Natural killer cell (primary cell): ENCODE measurements around the gene UBE2D2. TPM values are rescaled to one million over a fixed set of nuclear protein-coding genes. Genes with fewer than 3 reads are reported as not detected.

Source experiments
- ATAC-seq, 3 donors: fragments of 150-1000 bp in 2 of 3; fragments of 200-7000 bp in 1 of 3; cut with Tn5 transposase; 1 replicate in 1 of 3; 2 replicates in 2 of 3; pipeline ENCODE4 v1.10.0; 2021; ENCODE audit warnings: mild to moderate bottlenecking in 2 of 3, moderate library complexity in 2 of 3
- DNase-seq, 2 donors: peaks; one replicate each; pipeline versions ENCODE4 v3.0.0 to v3.0.0-alpha.2; 2013 to 2021; ENCODE audit warnings: mixed read lengths in 1 of 2
- H3K27ac ChIP-seq: one replicate; pipeline ENCODE4 v1.5.1; 2013; ENCODE audit warnings: mild to moderate bottlenecking, low read length
- H3K27me3 ChIP-seq: one replicate; pipeline ENCODE4 v1.6.1; 2013; ENCODE audit warnings: low read length; ENCODE audit not compliant: control insufficient read depth, insufficient read depth
- H3K36me3 ChIP-seq: one replicate; pipeline ENCODE4 v1.6.1; 2013; ENCODE audit warnings: low read length; ENCODE audit not compliant: control insufficient read depth, insufficient read depth
- H3K4me1 ChIP-seq: one replicate; pipeline ENCODE4 v1.6.1; 2013; ENCODE audit warnings: low read length; ENCODE audit not compliant: control insufficient read depth, insufficient read depth
- H3K4me3 ChIP-seq: one replicate; pipeline ENCODE4 v1.5.1; 2013; ENCODE audit warnings: low read length
- H3K9me3 ChIP-seq: one replicate; pipeline ENCODE4 v1.6.1; 2013; ENCODE audit warnings: low read length; ENCODE audit not compliant: control insufficient read depth, insufficient read depth
- H3K27ac Mint-ChIP-seq, 2 donors: one replicate each; pipeline ENCODE4 v1.8.0; 2022; ENCODE audit warnings: mild to moderate bottlenecking in 2 of 2, mixed read lengths in 2 of 2, moderate library complexity in 1 of 2
- H3K27me3 Mint-ChIP-seq, 2 donors: one replicate each; pipeline ENCODE4 v1.8.0; 2022; ENCODE audit warnings: low read depth in 2 of 2, mixed read lengths in 2 of 2
- H3K36me3 Mint-ChIP-seq: one replicate; pipeline ENCODE4 v1.8.0; 2022; ENCODE audit warnings: mixed read lengths
- H3K4me1 Mint-ChIP-seq, 2 donors: one replicate each; pipeline ENCODE4 v1.8.0; 2022; ENCODE audit warnings: mixed read lengths in 2 of 2
- H3K4me3 Mint-ChIP-seq: one replicate; pipeline ENCODE4 v1.8.0; 2022; ENCODE audit warnings: mild to moderate bottlenecking, moderate library complexity, mixed read lengths
- H3K9me3 Mint-ChIP-seq, 2 donors: one replicate each; pipeline ENCODE4 v1.8.0; 2022; ENCODE audit warnings: mixed read lengths in 2 of 2
- CTCF ChIP-seq: fragments of 200-600 bp; IDR thresholded peaks from one replicate; pipeline ENCODE4 v1.8.0; 2022; ENCODE audit warnings: antibody characterized with exemption
- WGBS: methylation state at CpG from one replicate; pipeline ENCODE4 v1.1.7; 2013; ENCODE audit warnings: missing lambda C conversion rate; ENCODE audit not compliant: insufficient coverage; 5-methylcytosine and 5-hydroxymethylcytosine counted together
- intact Hi-C: fragments of 100-400 bp; cut with micrococcal nuclease; formaldehyde crosslinking; loops from one replicate; pipeline ENCODE4 v1.14.2; 2022
- total RNA-seq, 4 donors: library from RNA; stranded (reverse); fragments of 120-200 nt in 1 of 4; gene quantifications; one replicate each; pipeline versions ENCODE4 v1.2.3 to v1.2.4, GENCODE V29; 2013 to 2022

UBE2D2 gene
- total RNA-seq, 3 donors from 2014 or later (not counting 1 experiment from before 2014, with no cell fraction given), result 127 to 139 (median 131) TPM

- H3K27ac Mint-ChIP-seq, result peak overlapping the region in 1 of 2 donors; percentile 52
Observed at GRCh38 chr5:139645430-139645871, 84.3 kb downstream of the UBE2D2 start.

DNA sequence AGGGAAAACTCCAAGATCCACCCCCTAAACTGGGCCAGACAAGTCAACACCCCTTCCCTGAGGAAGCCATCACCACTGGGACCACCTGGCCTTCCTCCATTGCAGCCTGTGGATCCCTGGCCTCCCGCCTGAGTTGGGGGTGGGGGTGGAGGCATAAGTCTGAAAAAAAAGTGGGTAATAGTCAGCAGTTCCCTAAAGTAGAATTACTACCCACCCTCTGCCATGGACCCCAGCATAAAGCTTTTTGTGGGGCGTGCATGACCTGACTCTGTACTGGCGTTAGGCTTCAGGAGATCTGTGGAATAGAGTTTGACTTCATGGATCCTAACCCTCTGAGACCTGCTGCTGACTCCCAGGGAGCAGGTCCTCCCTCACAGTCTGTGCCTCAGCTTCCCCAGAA lies 85.0 kb downstream of the UBE2D2 start:
- Mint-ChIP-seq H3K4me1 (peaks cover 31 to 48% of the 10 kb centered on the region in 2 donors), H3K4me3 (peak overlapping the region; percentile 83), H3K36me3 (no peaks in the 10 kb centered on the region), H3K9me3 (no peaks in the 10 kb centered on the region), H3K27me3 (no peaks in the 10 kb centered on the region), H3K27ac (peak overlapping the region; percentile 5 to 9)
- Histone ChIP-seq H3K9me3 (no peaks in the 10 kb centered on the region), H3K4me1 (peaks cover 59% of the 10 kb centered on the region), H3K27me3 (no peaks in the 10 kb centered on the region), H3K27ac (no peak overlapping the region), H3K36me3 (no peaks in the 10 kb centered on the region), H3K4me3 (no peak overlapping the region)
- intact Hi-C loops, result no loop called here
- no peak for DNase-seq
- 90% methylated on average over 2 of the region's 3 CpGs for WGBS
- TF ChIP-seq CTCF, result no peak
- no peak for ATAC-seq

More at GRCh38 chr5:139645430-139645871, 84.3 kb downstream of the UBE2D2 start:
- H3K27me3 Mint-ChIP-seq, result no peaks in the 10 kb centered on the region
- WGBS, result 91% methylated on average over 3 of the region's 3 CpGs
- no peaks in the 10 kb centered on the region for H3K36me3 Mint-ChIP-seq
- Histone ChIP-seq H3K27ac (no peak overlapping the region), H3K4me1 (peaks cover 53% of the 10 kb centered on the region), H3K4me3 (no peak overlapping the region), H3K9me3 (no peaks in the 10 kb centered on the region), H3K27me3 (no peaks in the 10 kb centered on the region), H3K36me3 (no peaks in the 10 kb centered on the region)
- peak overlapping the region; percentile 17 for H3K4me3 Mint-ChIP-seq
- ATAC-seq, result no peak
- H3K9me3 Mint-ChIP-seq, result no peaks in the 10 kb centered on the region
- no peak for DNase-seq
- intact Hi-C loops, result no loop called here
- H3K4me1 Mint-ChIP-seq, result peaks cover 29 to 42% of the 10 kb centered on the region in 2 donors
- no peak for TF ChIP-seq CTCF

GRCh38 chr5:139646912-139647505 lies 85.9 kb downstream of the UBE2D2 start:
- peaks cover 68% of the 10 kb centered on the region for H3K4me1 ChIP-seq
- H3K27ac ChIP-seq, result no peak overlapping the region
- Mint-ChIP-seq H3K4me1 (peaks cover 33 to 57% of the 10 kb centered on the region in 2 donors), H3K27ac (peak overlapping the region; percentile 5 to 94), H3K27me3 (no peaks in the 10 kb centered on the region), H3K36me3 (no peaks in the 10 kb centered on the region), H3K9me3 (no peaks in the 10 kb centered on the region), H3K4me3 (peak overlapping the region; percentile 83)
- no peak overlapping the region for H3K4me3 ChIP-seq
- DNase-seq (no peak), ATAC-seq (no peak)
- no peaks in the 10 kb centered on the region for H3K36me3 ChIP-seq
- no peaks in the 10 kb centered on the region for H3K9me3 ChIP-seq
- WGBS, result 25% methylated on average over 25 of the region's 25 CpGs
- intact Hi-C loops, result loop anchor here (1.0 kb wide), 1 partner anchor 10 kb away; no protein-coding TSS in a partner anchor
- TF ChIP-seq CTCF, result no peak
- no peaks in the 10 kb centered on the region for H3K27me3 ChIP-seq
